ENCODE measurements around the gene RBP7. TPM values are rescaled to one million over a fixed set of nuclear protein-coding genes. Genes with fewer than 3 reads are reported as not detected.
"Not testable (repeated sequence)": the region's sequence is repeated elsewhere in the genome, so short reads cannot be mapped to it uniquely, and the experiment has no call there.

Gene RBP7
- total RNA-seq, 4 donors from 2014 or later: 2.3 TPM; not detected in 3

DNA sequence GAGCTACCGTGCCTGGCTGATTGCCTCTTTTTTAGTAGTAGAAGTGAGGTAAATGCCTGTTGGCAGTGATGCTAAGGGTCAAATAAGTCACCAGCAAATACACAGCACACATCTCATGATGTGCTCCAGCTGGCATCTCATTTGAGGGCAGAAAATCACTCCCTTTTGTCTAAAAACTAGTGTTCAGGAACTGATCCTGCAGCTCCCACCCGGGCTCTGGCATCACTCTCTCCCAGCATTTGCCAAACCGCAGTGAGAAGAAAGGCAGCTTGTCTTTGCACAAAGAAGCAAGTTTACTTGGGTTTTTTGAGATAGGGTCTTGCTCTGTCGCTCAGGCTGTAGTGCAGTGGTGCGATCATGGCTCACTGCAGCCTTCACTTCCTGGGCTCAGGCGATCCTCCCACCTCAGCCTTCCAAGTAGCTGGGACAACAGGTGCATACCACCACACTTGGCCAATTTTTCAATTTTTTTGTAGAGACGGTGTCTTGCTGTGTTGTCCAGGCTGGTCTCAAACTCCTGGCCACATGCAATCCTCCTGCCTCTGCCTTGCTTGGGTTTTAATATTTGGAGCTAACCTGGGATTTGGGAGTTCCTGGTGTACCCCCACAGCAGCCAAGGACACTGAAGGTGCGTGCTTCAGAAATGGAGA, 4.1 kb downstream of the RBP7 start:
- DNase-seq: no peak
- Histone ChIP-seq H3K27me3 (peaks cover 0 to 14% of the 10 kb centered on the region in 2 donors), H3K27ac (no peak overlapping the region), H3K4me3 (no peak overlapping the region), H3K9me3 (no peaks in the 10 kb centered on the region), H3K36me3 (no peaks in the 10 kb centered on the region), H3K4me1 (peaks cover 0 to 15% (median 7%) of the 10 kb centered on the region in 4 donors)
- no peak for TF ChIP-seq POLR2A (IDR thresholded peaks at IDR 0.05)
- TF ChIP-seq CTCF (IDR thresholded peaks at IDR 0.05): no peak

DNA sequence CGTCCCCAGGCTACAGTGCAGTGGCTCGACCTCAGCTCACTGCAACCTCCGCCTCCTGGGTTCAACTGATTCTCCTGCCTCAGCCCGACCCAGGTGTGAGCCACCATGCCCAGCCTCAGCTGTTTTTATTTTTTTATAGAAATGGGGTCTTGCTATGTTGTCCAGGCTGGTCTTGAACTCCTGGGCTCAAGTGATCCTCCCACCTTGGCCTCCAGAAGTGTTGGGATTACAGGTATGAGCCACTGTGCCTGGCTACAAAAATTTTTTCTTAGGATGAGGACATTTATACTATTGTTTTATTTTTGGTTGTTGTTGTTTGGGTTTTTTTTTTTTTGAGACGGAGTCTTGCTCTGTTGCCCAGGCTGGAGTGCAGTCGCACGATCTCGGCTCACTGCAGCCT, 8.2 kb downstream of the RBP7 start:
- H3K36me3 ChIP-seq, H3K4me3 ChIP-seq, DNase-seq, H3K9me3 ChIP-seq, H3K27me3 ChIP-seq, H3K4me1 ChIP-seq, H3K27ac ChIP-seq: not testable (repeated sequence)

GRCh38 chr1:10007169-10007568, 10.1 kb downstream of the RBP7 start:
- Histone ChIP-seq H3K27ac (no peak overlapping the region), H3K4me1 (no peaks in the 10 kb centered on the region), H3K27me3 (no peaks in the 10 kb centered on the region), H3K9me3 (no peaks in the 10 kb centered on the region), H3K36me3 (no peaks in the 10 kb centered on the region), H3K4me3 (no peak overlapping the region)
- no peak for TF ChIP-seq CTCF (IDR thresholded peaks at IDR 0.05)
- no peak for TF ChIP-seq POLR2A (IDR thresholded peaks at IDR 0.05)
- no peak for DNase-seq

- Histone ChIP-seq H3K36me3 (no peaks in the 10 kb centered on the region), H3K9me3 (no peaks in the 10 kb centered on the region), H3K4me3 (no peak overlapping the region), H3K27ac (no peak overlapping the region), H3K4me1 (no peaks in the 10 kb centered on the region), H3K27me3 (no peaks in the 10 kb centered on the region)
- no peak for DNase-seq
- TF ChIP-seq POLR2A (IDR thresholded peaks at IDR 0.05): no peak
- TF ChIP-seq CTCF (IDR thresholded peaks at IDR 0.05): no peak
Measured at GRCh38 chr1:10014016-10014415, 17.0 kb downstream of the RBP7 start.

DNA sequence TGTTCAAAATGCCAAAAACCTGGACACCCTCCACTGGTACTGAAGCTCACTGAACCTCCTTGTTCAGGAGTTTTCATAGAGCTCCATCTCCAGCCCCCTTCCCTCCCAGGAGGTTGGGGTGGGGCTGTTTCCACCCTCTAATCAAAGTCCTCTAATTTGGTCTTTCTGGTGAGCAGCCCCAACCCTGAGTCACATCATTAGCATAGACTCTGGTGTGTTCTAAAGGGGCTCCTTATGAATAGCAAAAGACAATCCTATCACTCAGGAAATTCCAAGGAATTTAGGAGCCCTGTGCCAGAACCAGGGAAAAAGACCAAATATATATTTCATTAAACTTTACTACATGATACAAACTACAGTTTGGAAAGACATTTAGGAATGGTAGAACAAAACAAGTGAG, 22.5 kb downstream of the RBP7 start:
- H3K27ac ChIP-seq: no peak overlapping the region
- no peaks in the 10 kb centered on the region for H3K27me3 ChIP-seq
- no peaks in the 10 kb centered on the region for H3K4me1 ChIP-seq
- no peaks in the 10 kb centered on the region for H3K36me3 ChIP-seq
- no peaks in the 10 kb centered on the region for H3K9me3 ChIP-seq
- no peak for TF ChIP-seq POLR2A (IDR thresholded peaks at IDR 0.05)
- no peak for TF ChIP-seq CTCF (IDR thresholded peaks at IDR 0.05)
- no peak overlapping the region for H3K4me3 ChIP-seq
- no peak for DNase-seq

DNA sequence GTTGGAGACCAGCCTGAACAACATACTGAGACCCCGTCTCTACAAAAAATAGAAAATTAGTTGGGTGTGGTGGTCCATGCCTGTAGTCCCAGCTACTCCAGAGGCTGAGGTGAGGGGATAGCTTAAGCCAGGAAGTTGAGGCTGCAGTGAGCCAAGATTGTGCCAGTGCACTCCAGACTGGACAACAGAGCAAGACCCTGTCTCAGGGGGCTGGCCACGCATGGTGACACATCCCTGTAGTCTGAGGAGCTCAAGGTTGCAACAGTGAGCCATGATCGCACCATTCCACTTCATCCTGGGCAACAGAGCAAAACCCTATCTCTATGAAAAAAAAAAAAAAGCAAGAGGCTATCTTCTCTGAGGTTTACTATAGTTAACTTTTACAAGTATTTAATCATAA, 23.1 kb downstream of the RBP7 start:
- TF ChIP-seq CTCF (IDR thresholded peaks at IDR 0.05) (no peak), POLR2A (IDR thresholded peaks at IDR 0.05) (no peak)
- H3K9me3 ChIP-seq: no peaks in the 10 kb centered on the region
- no peaks in the 10 kb centered on the region for H3K36me3 ChIP-seq
- H3K27ac ChIP-seq: no peak overlapping the region
- no peaks in the 10 kb centered on the region for H3K27me3 ChIP-seq
- H3K4me3 ChIP-seq: no peak overlapping the region
- no peak for DNase-seq
- H3K4me1 ChIP-seq: no peaks in the 10 kb centered on the region

DNA sequence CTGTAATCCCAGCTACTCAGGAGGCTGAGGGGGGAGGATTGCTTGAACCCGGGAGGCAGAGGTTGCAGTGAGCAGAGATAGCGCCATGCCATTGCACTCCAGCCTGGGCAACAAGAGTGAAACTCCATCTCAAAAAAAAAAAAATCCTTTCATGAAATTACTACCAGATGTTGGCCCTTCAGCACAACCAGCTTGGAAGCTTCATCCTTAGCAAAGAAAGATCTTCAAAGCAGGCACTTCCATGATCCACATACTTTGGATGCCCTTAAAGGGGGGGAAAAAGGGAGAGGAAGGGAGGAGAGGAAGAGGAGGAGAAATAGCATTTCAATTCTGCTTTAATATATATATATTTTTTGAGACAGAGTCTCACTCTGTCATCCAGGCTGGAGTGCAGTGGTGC, 23.6 kb downstream of the RBP7 start:
- not testable (repeated sequence) for H3K4me1 ChIP-seq, H3K36me3 ChIP-seq, DNase-seq

GRCh38 chr1:10021992-10022391, 25.0 kb downstream of the RBP7 start:
- not testable (repeated sequence) for H3K36me3 ChIP-seq, H3K4me3 ChIP-seq, H3K27me3 ChIP-seq, H3K9me3 ChIP-seq, DNase-seq, H3K27ac ChIP-seq, H3K4me1 ChIP-seq

More for the DNA sequence above, 23.6 kb downstream of the RBP7 start:
- not testable (repeated sequence) for H3K9me3 ChIP-seq, H3K27ac ChIP-seq, H3K27me3 ChIP-seq, H3K4me3 ChIP-seq
